ENCODE results near the gene LDB3.

- TF ChIP-seq CTCF (IDR thresholded peaks at IDR 0.05; ENCODE audit: low read depth, low read length, poor library complexity, severe bottlenecking) (no peak), EZH2phosphoT487 (IDR thresholded peaks at IDR 0.05; ENCODE audit: borderline replicate concordance, low read length) (no peak)
Observed at GRCh38 chr10:86628311-86628710, 40.0 kb upstream of the LDB3 start.

Measured in DOHH2 (cell line).